HG03175 (cell line): ENCODE data around the gene COPS3.
"Not testable (repeated sequence)": the region's sequence is repeated elsewhere in the genome, so short reads cannot be mapped to it uniquely, and the experiment has no call there.

Experiments
- ATAC-seq: cut with Tn5 transposase; IDR thresholded peaks from one replicate; pipeline ENCODE4 v1.9.1; 2021; ENCODE audit warnings: mild to moderate bottlenecking, moderate library complexity; ENCODE audit not compliant: unreplicated experiment

The COPS3 gene

GRCh38 chr17:17303010-17303846, 22.2 kb upstream of the COPS3 start, which contains the start of gene NT5M:
Gene NT5M, plus strand, starts transcription at chr17:17303373. Its CDS starts 178 bp downstream, at chr17:17303551.
- ATAC-seq, result peak; percentile 61

- ATAC-seq, result not testable (repeated sequence)
Measured at GRCh38 chr17:17301659-17302058, 20.6 kb upstream of the COPS3 start.

- ATAC-seq, result no peak
Measured at GRCh38 chr17:17300624-17301568, 19.9 kb upstream of the COPS3 start.

GRCh38 chr17:17298108-17298507, 17.1 kb upstream of the COPS3 start:
- no peak for ATAC-seq

GRCh38 chr17:17297217-17297616, 16.2 kb upstream of the COPS3 start:
- no peak for ATAC-seq

- ATAC-seq, result no peak
Measured at GRCh38 chr17:17295141-17295540, 14.1 kb upstream of the COPS3 start.

- ATAC-seq, result no peak
Measured at GRCh38 chr17:17289701-17290100, 8.7 kb upstream of the COPS3 start.

GRCh38 chr17:17289086-17289485, 8.0 kb upstream of the COPS3 start:
- no peak for ATAC-seq

- no peak for ATAC-seq
Measured at GRCh38 chr17:17285951-17286350, 4.9 kb upstream of the COPS3 start.

GRCh38 chr17:17279316-17279715, 1.7 kb downstream of the COPS3 start:
- ATAC-seq, result no peak

- not testable (repeated sequence) for ATAC-seq
Measured at GRCh38 chr17:17277431-17277830, 3.6 kb downstream of the COPS3 start.

- ATAC-seq, result no peak
Measured at GRCh38 chr17:17275971-17276370, 5.1 kb downstream of the COPS3 start.

- ATAC-seq, result no peak
Measured at GRCh38 chr17:17269926-17270773, 10.9 kb downstream of the COPS3 start.

GRCh38 chr17:17264430-17264829, 16.6 kb downstream of the COPS3 start:
- no peak for ATAC-seq

- no peak for ATAC-seq
Measured at GRCh38 chr17:17258998-17259397, 22.0 kb downstream of the COPS3 start.

GRCh38 chr17:17258011-17258410, 23.0 kb downstream of the COPS3 start:
- no peak for ATAC-seq

GRCh38 chr17:17256316-17256715, 24.7 kb downstream of the COPS3 start:
- ATAC-seq, result no peak

- ATAC-seq, result not testable (repeated sequence)
Measured at GRCh38 chr17:17255689-17256088, 25.4 kb downstream of the COPS3 start.

- ATAC-seq, result no peak
Measured at GRCh38 chr17:17254036-17254435, 27.0 kb downstream of the COPS3 start.

- no peak for ATAC-seq
Measured at GRCh38 chr17:17253406-17253805, 27.6 kb downstream of the COPS3 start.
